GM12891 (cell line): ENCODE results near the gene LILRA6.
"Not testable (repeated sequence)": the region's sequence is repeated elsewhere in the genome, so short reads cannot be mapped to it uniquely, and the experiment has no call there.

Experiments
- POLR2A ChIP-seq: IDR thresholded peaks from 2 replicates; pipeline ENCODE4 v1.6.1; 2011; ENCODE audit warnings: low read depth, low read length, control low read depth
- POLR2AphosphoS5 ChIP-seq: IDR thresholded peaks from 2 replicates; pipeline ENCODE4 v1.6.1; 2011; ENCODE audit warnings: low read depth, low read length, control low read depth
- SPI1 ChIP-seq: IDR thresholded peaks from 2 replicates; pipeline ENCODE4 v1.6.1; 2011; ENCODE audit warnings: low read depth, low read length, control low read depth
- TAF1 ChIP-seq: IDR thresholded peaks from 2 replicates; pipeline ENCODE4 v1.6.1; 2011; ENCODE audit warnings: low read depth, low read length, control low read depth

- TF ChIP-seq TAF1, POLR2A, POLR2AphosphoS5, SPI1: not testable (repeated sequence)
These were observed 27.9 kb downstream of the LILRA6 start for GRCh38 chr19:54214734-54215133.
